ENCODE results near the gene TLR6.
"Not testable (repeated sequence)": the region's sequence is repeated elsewhere in the genome, so short reads cannot be mapped to it uniquely, and the experiment has no call there.

The TLR6 gene

DNA sequence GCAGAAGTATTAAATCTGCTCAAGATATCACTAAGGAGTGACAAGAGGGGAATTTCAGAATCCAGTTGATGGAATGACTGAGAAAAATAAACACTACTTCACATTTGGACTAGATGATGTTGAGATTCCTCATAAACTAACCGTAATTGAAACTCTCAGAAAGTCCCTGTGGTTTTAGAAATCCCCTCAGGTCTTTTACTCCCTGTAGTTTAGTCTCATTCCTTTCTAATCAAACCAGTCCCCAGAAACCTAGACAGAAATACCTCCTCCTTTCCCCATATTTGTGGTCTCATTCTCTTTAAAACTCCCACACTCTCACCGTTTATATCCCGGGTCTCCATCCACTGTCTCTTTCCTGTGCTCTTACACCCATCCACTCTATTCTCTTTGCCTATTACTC is 37.0 kb downstream of the TLR6 start:
- H3K27ac ChIP-seq = no peak overlapping the region
- TF ChIP-seq, protein P1, sequence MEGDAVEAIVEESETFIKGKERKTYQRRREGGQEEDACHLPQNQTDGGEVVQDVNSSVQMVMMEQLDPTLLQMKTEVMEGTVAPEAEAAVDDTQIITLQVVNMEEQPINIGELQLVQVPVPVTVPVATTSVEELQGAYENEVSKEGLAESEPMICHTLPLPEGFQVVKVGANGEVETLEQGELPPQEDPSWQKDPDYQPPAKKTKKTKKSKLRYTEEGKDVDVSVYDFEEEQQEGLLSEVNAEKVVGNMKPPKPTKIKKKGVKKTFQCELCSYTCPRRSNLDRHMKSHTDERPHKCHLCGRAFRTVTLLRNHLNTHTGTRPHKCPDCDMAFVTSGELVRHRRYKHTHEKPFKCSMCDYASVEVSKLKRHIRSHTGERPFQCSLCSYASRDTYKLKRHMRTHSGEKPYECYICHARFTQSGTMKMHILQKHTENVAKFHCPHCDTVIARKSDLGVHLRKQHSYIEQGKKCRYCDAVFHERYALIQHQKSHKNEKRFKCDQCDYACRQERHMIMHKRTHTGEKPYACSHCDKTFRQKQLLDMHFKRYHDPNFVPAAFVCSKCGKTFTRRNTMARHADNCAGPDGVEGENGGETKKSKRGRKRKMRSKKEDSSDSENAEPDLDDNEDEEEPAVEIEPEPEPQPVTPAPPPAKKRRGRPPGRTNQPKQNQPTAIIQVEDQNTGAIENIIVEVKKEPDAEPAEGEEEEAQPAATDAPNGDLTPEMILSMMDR (conservative IDR thresholded peaks at IDR 0.05) = no peak

DNA sequence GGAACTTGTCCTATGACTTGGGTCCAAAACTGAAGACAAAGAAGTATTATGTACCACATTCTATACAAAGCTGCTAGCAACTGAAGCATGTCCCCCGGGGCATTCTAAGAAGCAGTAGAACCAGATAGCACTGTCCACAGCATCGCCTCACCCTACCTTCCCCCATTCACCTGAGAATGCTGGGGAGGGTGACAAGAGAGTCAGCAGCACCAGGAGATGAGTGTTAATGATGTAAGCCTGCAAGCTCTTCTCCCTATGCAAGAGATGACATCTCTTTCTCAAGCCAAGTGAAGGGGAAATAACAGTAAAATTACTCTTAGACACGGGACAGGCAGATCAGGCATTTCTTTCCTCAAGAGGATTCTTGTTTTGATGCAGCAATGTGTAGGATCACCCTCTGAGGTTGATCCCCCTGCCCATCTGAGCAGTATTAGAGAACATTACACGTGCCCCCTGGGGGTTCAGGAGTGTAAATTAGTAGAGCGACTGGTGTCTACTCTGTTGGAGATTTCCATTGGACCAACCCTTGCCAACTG is 38.1 kb downstream of the TLR6 start:
- TF ChIP-seq, protein P1 (conservative IDR thresholded peaks at IDR 0.05) = no peak
- H3K27ac ChIP-seq = no peak overlapping the region

DNA sequence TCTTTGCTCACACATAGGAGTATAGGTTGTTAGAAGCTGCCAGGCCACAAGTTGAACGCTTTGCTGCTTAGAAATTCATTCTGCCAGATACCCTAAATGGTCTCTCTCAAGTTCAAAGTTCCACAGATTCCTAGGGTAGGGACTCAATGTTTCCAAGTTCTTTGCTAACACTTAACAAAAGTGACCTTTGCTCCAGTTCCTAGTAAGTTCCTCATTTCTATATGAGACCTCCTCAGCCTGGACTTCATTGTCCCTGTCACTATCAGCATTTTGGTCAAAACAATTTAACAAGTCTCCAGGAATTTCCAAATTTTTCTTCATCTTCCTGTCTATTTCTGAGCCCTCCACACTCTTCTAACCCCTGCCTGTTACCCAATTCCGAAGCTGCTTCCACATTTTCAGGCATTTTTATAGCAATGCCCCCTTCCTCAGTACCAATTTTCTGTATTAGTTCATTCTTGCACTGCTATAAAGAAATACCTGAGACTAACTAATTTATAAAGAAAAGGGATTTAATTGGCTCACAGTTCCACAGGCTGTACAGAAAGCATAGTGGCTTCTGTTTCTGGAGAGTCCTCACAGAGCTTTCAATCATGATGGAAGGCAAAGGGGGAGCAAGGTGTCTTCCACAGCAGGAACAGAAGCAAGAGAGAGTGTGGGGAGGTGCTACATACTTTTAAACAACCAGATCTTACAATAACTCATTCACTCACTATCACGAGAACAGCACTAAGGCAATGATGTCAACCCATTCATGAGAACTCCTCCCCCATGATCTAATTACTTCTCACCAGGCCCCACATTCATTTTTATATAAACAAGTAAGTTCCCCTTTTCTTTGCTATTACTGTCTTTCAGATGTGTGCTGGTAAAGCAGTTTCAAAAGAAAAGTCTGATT is 40.5 kb downstream of the TLR6 start:
- TF ChIP-seq, protein P1 (conservative IDR thresholded peaks at IDR 0.05) = no peak
- H3K27ac ChIP-seq = no peak overlapping the region

DNA sequence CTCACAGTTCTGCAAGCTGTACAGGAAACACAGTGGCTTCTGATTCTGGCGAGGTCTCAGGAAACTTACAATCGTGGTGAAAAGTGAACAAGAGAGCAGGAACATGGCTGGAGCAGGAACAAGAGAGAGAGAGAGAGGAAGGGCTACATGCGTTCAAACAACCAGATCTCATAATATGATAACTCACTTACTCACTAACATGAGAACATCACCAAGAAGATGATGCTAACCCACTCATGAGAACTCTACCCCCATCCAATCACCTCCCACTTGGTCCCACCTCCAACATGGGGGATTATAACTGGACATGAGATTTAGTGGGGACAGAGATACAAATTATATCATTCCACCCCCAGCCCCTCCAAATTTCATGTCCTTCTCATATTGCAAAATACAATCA is 42.2 kb downstream of the TLR6 start:
- TF ChIP-seq, protein P1 (conservative IDR thresholded peaks at IDR 0.05) = no peak
- no peak overlapping the region for H3K27ac ChIP-seq

DNA sequence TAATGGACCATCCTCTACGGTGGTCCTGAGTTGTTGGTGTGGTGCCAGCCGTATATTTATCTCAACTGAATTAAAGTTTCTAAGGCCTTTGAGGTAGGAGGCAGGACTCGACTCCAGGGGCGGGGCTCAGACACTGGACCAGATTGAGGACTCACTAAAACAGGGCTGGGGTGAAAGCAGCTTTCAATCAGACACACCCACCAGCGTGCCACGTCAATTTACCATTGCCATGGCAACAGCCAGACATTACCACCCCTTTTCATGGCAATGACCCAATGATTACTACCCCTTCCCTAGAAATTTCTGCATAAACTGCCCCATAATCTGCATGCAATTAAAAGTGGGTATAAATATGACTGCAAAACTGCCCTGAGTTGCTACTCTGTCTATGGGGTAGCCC is 45.3 kb downstream of the TLR6 start:
- TF ChIP-seq, protein P1 (conservative IDR thresholded peaks at IDR 0.05) = no peak

DNA sequence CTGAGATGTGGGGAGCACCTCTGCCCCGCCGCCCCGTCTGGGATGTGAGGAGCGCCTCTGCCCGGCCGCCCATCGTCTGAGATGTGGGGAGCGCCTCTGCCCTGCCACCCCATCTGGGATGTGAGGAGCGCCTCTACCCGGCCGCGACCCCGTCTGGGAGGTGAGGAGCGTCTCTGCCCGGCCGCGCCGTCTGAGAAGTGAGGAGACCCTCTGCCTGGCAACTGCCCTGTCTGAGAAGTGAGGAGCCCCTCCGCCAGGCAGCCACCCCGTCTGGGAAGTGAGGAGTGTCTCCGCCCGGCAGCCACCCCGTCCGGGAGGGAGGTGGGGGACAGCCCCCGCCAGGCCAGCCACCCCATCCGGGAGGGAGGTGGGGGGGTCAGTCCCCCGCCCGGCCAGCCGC is 49.2 kb downstream of the TLR6 start:
- H3K27ac ChIP-seq = not testable (repeated sequence)

More for the DNA sequence above, 45.3 kb downstream of the TLR6 start:
- no peak overlapping the region for H3K27ac ChIP-seq

DNA sequence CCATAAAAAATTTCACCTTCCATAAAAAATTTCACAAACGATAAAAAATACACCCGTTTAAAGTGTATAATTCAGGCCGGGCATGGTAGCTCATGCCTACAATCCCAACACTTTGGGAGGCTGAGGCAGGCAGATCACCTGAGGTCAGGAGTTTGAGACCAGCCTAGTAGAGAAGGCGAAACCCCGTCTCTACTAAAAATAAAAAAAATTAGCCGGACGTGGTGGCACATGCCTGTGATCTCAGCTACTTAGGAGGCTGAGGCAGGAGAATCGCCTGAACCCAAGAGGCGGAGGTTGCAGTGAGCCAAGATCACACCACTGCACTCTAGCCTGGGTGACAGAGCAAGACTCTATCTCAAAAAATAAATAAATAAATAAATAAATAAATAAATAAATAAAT is 50.4 kb downstream of the TLR6 start:
- not testable (repeated sequence) for H3K27ac ChIP-seq

DNA sequence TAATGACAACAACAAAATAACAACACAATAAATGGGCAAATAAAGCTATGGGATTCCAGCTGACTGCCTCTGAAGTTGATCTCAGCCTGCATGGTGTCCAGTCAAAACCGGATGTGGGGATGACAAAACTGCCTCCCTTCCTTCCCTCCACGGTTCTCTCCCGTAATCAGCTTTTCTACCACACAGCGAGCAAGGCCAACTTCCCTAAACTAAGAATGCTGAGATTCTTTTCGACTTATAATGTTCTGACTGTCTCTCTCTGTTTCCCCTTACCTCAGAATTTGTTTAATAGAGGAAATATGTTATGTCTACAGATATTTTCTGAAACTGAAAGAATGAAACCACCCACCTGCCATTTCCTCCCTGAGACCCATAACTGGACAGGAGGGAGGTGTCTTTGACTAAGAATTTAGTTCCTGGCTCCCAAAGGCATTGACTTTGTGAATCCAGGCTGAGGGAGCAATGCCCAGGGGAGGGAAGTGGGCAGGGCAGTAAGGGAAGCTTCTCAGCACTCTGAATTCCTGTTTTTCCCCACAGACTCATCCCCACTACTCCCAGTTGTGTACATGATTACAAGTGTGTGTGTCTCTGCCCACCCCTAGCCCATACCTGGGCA is 51.0 kb downstream of the TLR6 start:
- TF ChIP-seq, protein P1 (conservative IDR thresholded peaks at IDR 0.05) = no peak
- H3K27ac ChIP-seq = no peak overlapping the region
